ENCODE data around the gene EXOC4.

- TF ChIP-seq CTCF (IDR thresholded peaks at IDR 0.05) (no peak), POLR2AphosphoS5 (IDR thresholded peaks at IDR 0.05) (no peak), POLR2A (IDR thresholded peaks at IDR 0.05) (no peak)
Measured at GRCh38 chr7:133436014-133436428, 183.1 kb downstream of the EXOC4 start.
